GM19099 (cell line): Measurements from ENCODE around the gene SLCO1B1.

Experiments
- POLR2A ChIP-seq: IDR thresholded peaks from 3 replicates; pipeline ENCODE4 v1.6.1; 2011; ENCODE audit warnings: low read depth; ENCODE audit not compliant: insufficient read length; ENCODE audit errors: extremely low read depth

SLCO1B1 gene

GRCh38 chr12:21130998-21131397 is at the start of gene SLCO1B1:
SLCO1B1 (plus strand) TSS chr12:21131194; CDS start chr12:21141575, 10,381 bp downstream.
- TF ChIP-seq POLR2A = no peak

- no peak for TF ChIP-seq POLR2A
These were observed 19.3 kb upstream of the SLCO1B1 start for GRCh38 chr12:21111732-21112131.

- TF ChIP-seq POLR2A = no peak
These were observed 17.7 kb upstream of the SLCO1B1 start for GRCh38 chr12:21113266-21113665.

- no peak for TF ChIP-seq POLR2A
These were observed 13.0 kb upstream of the SLCO1B1 start for GRCh38 chr12:21117995-21118394.

- TF ChIP-seq POLR2A = no peak
These were observed 12.2 kb upstream of the SLCO1B1 start for GRCh38 chr12:21118760-21119159.

- TF ChIP-seq POLR2A = no peak
These were observed 1.6 kb upstream of the SLCO1B1 start for GRCh38 chr12:21129351-21129750.

GRCh38 chr12:21129906-21130305 is 1.1 kb upstream of the SLCO1B1 start:
- TF ChIP-seq POLR2A = no peak

GRCh38 chr12:21138016-21138415 is 7.0 kb downstream of the SLCO1B1 start:
- TF ChIP-seq POLR2A = no peak

GRCh38 chr12:21144309-21144708 is 13.3 kb downstream of the SLCO1B1 start:
- no peak for TF ChIP-seq POLR2A

GRCh38 chr12:21151184-21151583 is 20.2 kb downstream of the SLCO1B1 start:
- TF ChIP-seq POLR2A = no peak

GRCh38 chr12:21155522-21156351 is 24.7 kb downstream of the SLCO1B1 start:
- no peak for TF ChIP-seq POLR2A

GRCh38 chr12:21165048-21165447 is 34.1 kb downstream of the SLCO1B1 start:
- no peak for TF ChIP-seq POLR2A

GRCh38 chr12:21169878-21170472 is 39.0 kb downstream of the SLCO1B1 start:
- no peak for TF ChIP-seq POLR2A

GRCh38 chr12:21172079-21172478 is 41.1 kb downstream of the SLCO1B1 start:
- no peak for TF ChIP-seq POLR2A

- TF ChIP-seq POLR2A = no peak
These were observed 52.8 kb downstream of the SLCO1B1 start for GRCh38 chr12:21183721-21184275.

GRCh38 chr12:21190016-21190415 is 59.0 kb downstream of the SLCO1B1 start:
- TF ChIP-seq POLR2A = no peak

GRCh38 chr12:21219206-21219605 is 88.2 kb downstream of the SLCO1B1 start:
- no peak for TF ChIP-seq POLR2A

- TF ChIP-seq POLR2A = no peak
These were observed 89.3 kb downstream of the SLCO1B1 start for GRCh38 chr12:21220266-21220665.
